ENCODE results near the gene KLHDC4.

DNA sequence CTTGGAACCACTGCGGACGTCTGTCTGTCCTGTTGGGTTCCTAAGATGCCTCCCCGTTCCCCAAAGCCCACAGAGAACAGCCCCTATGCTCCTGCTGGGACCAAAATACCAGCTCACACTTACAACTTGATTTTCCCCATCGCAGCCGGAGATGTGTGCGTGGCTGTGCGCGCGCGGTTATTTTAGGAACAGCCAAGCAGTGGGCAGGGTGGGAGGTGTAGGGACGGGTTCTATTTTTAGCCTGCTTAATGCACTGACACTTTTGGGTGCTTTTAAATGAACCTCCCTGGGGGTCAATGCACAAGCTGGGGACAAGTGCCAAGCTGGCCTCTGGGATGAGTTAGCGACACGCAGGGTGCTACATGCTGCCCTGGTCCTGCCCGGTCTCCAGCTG lies 74.1 kb downstream of the KLHDC4 start:
- TF ChIP-seq, protein P1, sequence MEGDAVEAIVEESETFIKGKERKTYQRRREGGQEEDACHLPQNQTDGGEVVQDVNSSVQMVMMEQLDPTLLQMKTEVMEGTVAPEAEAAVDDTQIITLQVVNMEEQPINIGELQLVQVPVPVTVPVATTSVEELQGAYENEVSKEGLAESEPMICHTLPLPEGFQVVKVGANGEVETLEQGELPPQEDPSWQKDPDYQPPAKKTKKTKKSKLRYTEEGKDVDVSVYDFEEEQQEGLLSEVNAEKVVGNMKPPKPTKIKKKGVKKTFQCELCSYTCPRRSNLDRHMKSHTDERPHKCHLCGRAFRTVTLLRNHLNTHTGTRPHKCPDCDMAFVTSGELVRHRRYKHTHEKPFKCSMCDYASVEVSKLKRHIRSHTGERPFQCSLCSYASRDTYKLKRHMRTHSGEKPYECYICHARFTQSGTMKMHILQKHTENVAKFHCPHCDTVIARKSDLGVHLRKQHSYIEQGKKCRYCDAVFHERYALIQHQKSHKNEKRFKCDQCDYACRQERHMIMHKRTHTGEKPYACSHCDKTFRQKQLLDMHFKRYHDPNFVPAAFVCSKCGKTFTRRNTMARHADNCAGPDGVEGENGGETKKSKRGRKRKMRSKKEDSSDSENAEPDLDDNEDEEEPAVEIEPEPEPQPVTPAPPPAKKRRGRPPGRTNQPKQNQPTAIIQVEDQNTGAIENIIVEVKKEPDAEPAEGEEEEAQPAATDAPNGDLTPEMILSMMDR (IDR thresholded peaks at IDR 0.05): no peak
- no peak for TF ChIP-seq POLR2A (IDR thresholded peaks at IDR 0.05)
